HK-2 (cell line): ENCODE measurements around the gene E2F1.
"Not testable (repeated sequence)": the region's sequence is repeated elsewhere in the genome, so short reads cannot be mapped to it uniquely, and the experiment has no call there.

Source experiments
- DNase-seq: peaks from one replicate; pipeline ENCODE4 v3.0.0-alpha.2; 2018; ENCODE audit not compliant: unreplicated experiment

E2F1 gene

GRCh38 chr20:33645072-33645358 lies 41.2 kb downstream of the E2F1 start:
- DNase-seq = no peak

GRCh38 chr20:33644313-33645071 lies 41.7 kb downstream of the E2F1 start:
- DNase-seq = no peak

- no peak for DNase-seq
These were observed 45.9 kb downstream of the E2F1 start for GRCh38 chr20:33640287-33640686.

GRCh38 chr20:33636776-33637175 lies 49.4 kb downstream of the E2F1 start:
- no peak for DNase-seq

GRCh38 chr20:33635341-33635740 lies 50.8 kb downstream of the E2F1 start:
- no peak for DNase-seq

- DNase-seq = not testable (repeated sequence)
These were observed 54.3 kb downstream of the E2F1 start for GRCh38 chr20:33631910-33632309.

GRCh38 chr20:33630507-33630906 lies 55.7 kb downstream of the E2F1 start:
- no peak for DNase-seq

GRCh38 chr20:33629979-33630378 lies 56.2 kb downstream of the E2F1 start:
- DNase-seq = no peak

GRCh38 chr20:33629533-33629932 lies 56.7 kb downstream of the E2F1 start:
- no peak for DNase-seq

- no peak for DNase-seq
These were observed 58.5 kb downstream of the E2F1 start for GRCh38 chr20:33627577-33628216.

GRCh38 chr20:33626190-33626589 lies 60.0 kb downstream of the E2F1 start:
- DNase-seq = no peak
